Measurements from ENCODE around the gene DVL3. TPM values are rescaled to one million over a fixed set of nuclear protein-coding genes. Genes with fewer than 3 reads are reported as not detected.

The DVL3 gene
- total RNA-seq, 2 experiments from 2014 or later, result 38.5 to 65.6 TPM

- intact Hi-C loops (cut with micrococcal nuclease; ENCODE audit: unreplicated experiment), result no loop called here
- CTCF ChIA-PET (ENCODE audit: unreplicated experiment), result no interaction called here
- BruUV-seq (replicated peaks), result no TSS peak
Observed at GRCh38 chr3:184181596-184181995, 26.4 kb downstream of the DVL3 start.

GRCh38 chr3:184183679-184184078, 28.5 kb downstream of the DVL3 start:
- Histone ChIP-seq H3K4me2 (ENCODE audit: low read length) (no peak overlapping the region), H2AFZ (ENCODE audit: low read length) (no peak overlapping the region), H3K4me3 (ENCODE audit: low read depth, low read length, poor library complexity, severe bottlenecking) (no peak overlapping the region), H3K4me1 (ENCODE audit: insufficient read depth, low read length, poor library complexity, severe bottlenecking) (peaks cover 16% of the 10 kb centered on the region), H3K79me2 (ENCODE audit: insufficient read depth, low read depth, low read length) (peaks cover 22% of the 10 kb centered on the region), H4K20me1 (ENCODE audit: insufficient read depth, low read length) (peaks cover 7% of the 10 kb centered on the region; the same call in 1 of the 2 replicates), H3K36me3 (ENCODE audit: insufficient read depth, low read length) (peaks cover 72% of the 10 kb centered on the region), H3K27ac (ENCODE audit: low read depth, low read length, poor library complexity, severe bottlenecking) (no peak overlapping the region), H3K9me3 (ENCODE audit: low read length) (no peaks in the 10 kb centered on the region), H3K9me2 (ENCODE audit: insufficient read depth, low read length) (no peaks in the 10 kb centered on the region)
- no peak for DNase-seq (ENCODE audit: low spot score)
- TF ChIP-seq, protein P1, sequence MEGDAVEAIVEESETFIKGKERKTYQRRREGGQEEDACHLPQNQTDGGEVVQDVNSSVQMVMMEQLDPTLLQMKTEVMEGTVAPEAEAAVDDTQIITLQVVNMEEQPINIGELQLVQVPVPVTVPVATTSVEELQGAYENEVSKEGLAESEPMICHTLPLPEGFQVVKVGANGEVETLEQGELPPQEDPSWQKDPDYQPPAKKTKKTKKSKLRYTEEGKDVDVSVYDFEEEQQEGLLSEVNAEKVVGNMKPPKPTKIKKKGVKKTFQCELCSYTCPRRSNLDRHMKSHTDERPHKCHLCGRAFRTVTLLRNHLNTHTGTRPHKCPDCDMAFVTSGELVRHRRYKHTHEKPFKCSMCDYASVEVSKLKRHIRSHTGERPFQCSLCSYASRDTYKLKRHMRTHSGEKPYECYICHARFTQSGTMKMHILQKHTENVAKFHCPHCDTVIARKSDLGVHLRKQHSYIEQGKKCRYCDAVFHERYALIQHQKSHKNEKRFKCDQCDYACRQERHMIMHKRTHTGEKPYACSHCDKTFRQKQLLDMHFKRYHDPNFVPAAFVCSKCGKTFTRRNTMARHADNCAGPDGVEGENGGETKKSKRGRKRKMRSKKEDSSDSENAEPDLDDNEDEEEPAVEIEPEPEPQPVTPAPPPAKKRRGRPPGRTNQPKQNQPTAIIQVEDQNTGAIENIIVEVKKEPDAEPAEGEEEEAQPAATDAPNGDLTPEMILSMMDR (conservative IDR thresholded peaks at IDR 0.05; ENCODE audit: low read length), result no peak
- no peak for TF ChIP-seq EZH2phosphoT487 (IDR thresholded peaks at IDR 0.05; ENCODE audit: borderline replicate concordance, low read depth, low read length)
- BruUV-seq (replicated peaks), result TSS peak; percentile 71
- POLR2A ChIA-PET, result interaction anchor here (0.5 to 1.1 kb wide), 2 partner anchors 10 to 21 kb away, joined by 4 to 6 read pairs; no protein-coding TSS in a partner anchor
- intact Hi-C loops (cut with micrococcal nuclease; ENCODE audit: unreplicated experiment), result no loop called here
- CTCF ChIA-PET (ENCODE audit: unreplicated experiment), result no interaction called here

More at GRCh38 chr3:184181596-184181995, 26.4 kb downstream of the DVL3 start:
- peaks cover 4% of the 10 kb centered on the region for H3K79me2 ChIP-seq (ENCODE audit: insufficient read depth, low read depth, low read length)
- H4K20me1 ChIP-seq (ENCODE audit: insufficient read depth, low read length), result no peaks in the 10 kb centered on the region
- no peak overlapping the region for H3K4me3 ChIP-seq (ENCODE audit: low read depth, low read length, poor library complexity, severe bottlenecking)
- no peak overlapping the region for H2AFZ ChIP-seq (ENCODE audit: low read length)
- H3K36me3 ChIP-seq (ENCODE audit: insufficient read depth, low read length), result peaks cover 76% of the 10 kb centered on the region
- H3K4me1 ChIP-seq (ENCODE audit: insufficient read depth, low read length, poor library complexity, severe bottlenecking), result peaks cover 17% of the 10 kb centered on the region
- H3K9me2 ChIP-seq (ENCODE audit: insufficient read depth, low read length), result no peaks in the 10 kb centered on the region
- no peak for DNase-seq (ENCODE audit: low spot score)
- H3K27ac ChIP-seq (ENCODE audit: low read depth, low read length, poor library complexity, severe bottlenecking), result no peak overlapping the region
- no peaks in the 10 kb centered on the region for H3K9me3 ChIP-seq (ENCODE audit: low read length)
- TF ChIP-seq, protein P1 (conservative IDR thresholded peaks at IDR 0.05; ENCODE audit: low read length), result no peak
- no peak for TF ChIP-seq EZH2phosphoT487 (IDR thresholded peaks at IDR 0.05; ENCODE audit: borderline replicate concordance, low read depth, low read length)
- POLR2A ChIA-PET, result no interaction called here
- H3K4me2 ChIP-seq (ENCODE audit: low read length), result no peak overlapping the region

GRCh38 chr3:184184546-184185230, 29.5 kb downstream of the DVL3 start:
- DNase-seq (ENCODE audit: low spot score), result no peak
- Histone ChIP-seq H3K4me2 (ENCODE audit: low read length) (peak overlapping the region; percentile 77), H4K20me1 (ENCODE audit: insufficient read depth, low read length) (peaks cover 7% of the 10 kb centered on the region; the same call in 1 of the 2 replicates), H2AFZ (ENCODE audit: low read length) (peak overlapping the region; percentile 75; the same call in 1 of the 2 replicates), H3K4me1 (ENCODE audit: insufficient read depth, low read length, poor library complexity, severe bottlenecking) (peaks cover 16% of the 10 kb centered on the region), H3K36me3 (ENCODE audit: insufficient read depth, low read length) (peaks cover 73% of the 10 kb centered on the region), H3K9me3 (ENCODE audit: low read length) (no peaks in the 10 kb centered on the region), H3K27ac (ENCODE audit: low read depth, low read length, poor library complexity, severe bottlenecking) (no peak overlapping the region), H3K9me2 (ENCODE audit: insufficient read depth, low read length) (no peaks in the 10 kb centered on the region), H3K79me2 (ENCODE audit: insufficient read depth, low read depth, low read length) (peaks cover 23% of the 10 kb centered on the region), H3K4me3 (ENCODE audit: low read depth, low read length, poor library complexity, severe bottlenecking) (peak overlapping the region; percentile 97)
- TF ChIP-seq EZH2phosphoT487 (IDR thresholded peaks at IDR 0.05; ENCODE audit: borderline replicate concordance, low read depth, low read length), result no peak
- TF ChIP-seq, protein P1 (conservative IDR thresholded peaks at IDR 0.05; ENCODE audit: low read length), result no peak
- BruUV-seq (replicated peaks), result no TSS peak
- intact Hi-C loops (cut with micrococcal nuclease; ENCODE audit: unreplicated experiment), result loop anchor here (1.0 to 5.0 kb wide), 2 partner anchors 10 to 63 kb away; partner anchors contain the start of genes ALG3, AP2M1 and EEF1AKMT4
- ChIA-PET CTCF (ENCODE audit: unreplicated experiment) (no interaction called here), POLR2A (interaction anchor here (1.1 to 2.1 kb wide), 3 partner anchors 11 to 115 kb away, joined by 3 to 20 read pairs (median 4); partner anchors contain the start of gene DVL3)

Measured in OCI-LY7 (cell line).